ENCODE data around the gene TXNRD3. TPM values are rescaled to one million over a fixed set of nuclear protein-coding genes. Genes with fewer than 3 reads are reported as not detected.
"Not testable (repeated sequence)": the region's sequence is repeated elsewhere in the genome, so short reads cannot be mapped to it uniquely, and the experiment has no call there.

The TXNRD3 gene
- total RNA-seq, 1 donor from 2014 or later, result 1.8 TPM

- H3K27ac Mint-ChIP-seq (ENCODE audit: unreplicated experiment), result no peak overlapping the region
- DNase-seq, result no peak
- H3K36me3 Mint-ChIP-seq (ENCODE audit: unreplicated experiment), result no peaks in the 10 kb centered on the region
- no peak overlapping the region for H3K4me3 Mint-ChIP-seq (ENCODE audit: unreplicated experiment)
- H3K9me3 Mint-ChIP-seq (ENCODE audit: unreplicated experiment), result no peaks in the 10 kb centered on the region
- no peak for TF ChIP-seq CTCF (IDR thresholded peaks at IDR 0.05; ENCODE audit: partially characterized antibody, unreplicated experiment)
- peaks cover 4% of the 10 kb centered on the region for H3K4me1 Mint-ChIP-seq (ENCODE audit: low read depth, unreplicated experiment)
- H3K27me3 Mint-ChIP-seq (ENCODE audit: unreplicated experiment), result no peaks in the 10 kb centered on the region
Observed at GRCh38 chr3:126607214-126607908, 47.6 kb downstream of the TXNRD3 start.

GRCh38 chr3:126606001-126606400, 48.9 kb downstream of the TXNRD3 start:
- Mint-ChIP-seq H3K27ac (ENCODE audit: unreplicated experiment) (no peak overlapping the region), H3K27me3 (ENCODE audit: unreplicated experiment) (no peaks in the 10 kb centered on the region), H3K36me3 (ENCODE audit: unreplicated experiment) (no peaks in the 10 kb centered on the region), H3K4me1 (ENCODE audit: low read depth, unreplicated experiment) (peaks cover 4% of the 10 kb centered on the region), H3K4me3 (ENCODE audit: unreplicated experiment) (no peak overlapping the region), H3K9me3 (ENCODE audit: unreplicated experiment) (no peaks in the 10 kb centered on the region)
- TF ChIP-seq CTCF (IDR thresholded peaks at IDR 0.05; ENCODE audit: partially characterized antibody, unreplicated experiment), result no peak
- no peak for DNase-seq

GRCh38 chr3:126604691-126605090, 50.2 kb downstream of the TXNRD3 start:
- Mint-ChIP-seq H3K4me1 (ENCODE audit: low read depth, unreplicated experiment) (peaks cover 4% of the 10 kb centered on the region), H3K4me3 (ENCODE audit: unreplicated experiment) (no peak overlapping the region), H3K9me3 (ENCODE audit: unreplicated experiment) (no peaks in the 10 kb centered on the region), H3K36me3 (ENCODE audit: unreplicated experiment) (no peaks in the 10 kb centered on the region), H3K27ac (ENCODE audit: unreplicated experiment) (no peak overlapping the region), H3K27me3 (ENCODE audit: unreplicated experiment) (no peaks in the 10 kb centered on the region)
- TF ChIP-seq CTCF (IDR thresholded peaks at IDR 0.05; ENCODE audit: partially characterized antibody, unreplicated experiment), result no peak
- no peak for DNase-seq

GRCh38 chr3:126599101-126599500, 55.8 kb downstream of the TXNRD3 start:
- Mint-ChIP-seq H3K27me3 (ENCODE audit: unreplicated experiment) (no peaks in the 10 kb centered on the region), H3K36me3 (ENCODE audit: unreplicated experiment) (peaks cover 5% of the 10 kb centered on the region), H3K9me3 (ENCODE audit: unreplicated experiment) (no peaks in the 10 kb centered on the region), H3K27ac (ENCODE audit: unreplicated experiment) (no peak overlapping the region), H3K4me3 (ENCODE audit: unreplicated experiment) (no peak overlapping the region), H3K4me1 (ENCODE audit: low read depth, unreplicated experiment) (no peaks in the 10 kb centered on the region)
- DNase-seq, result no peak
- TF ChIP-seq CTCF (IDR thresholded peaks at IDR 0.05; ENCODE audit: partially characterized antibody, unreplicated experiment), result no peak

- H3K4me3 Mint-ChIP-seq (ENCODE audit: unreplicated experiment); H3K36me3 Mint-ChIP-seq (ENCODE audit: unreplicated experiment); H3K4me1 Mint-ChIP-seq (ENCODE audit: low read depth, unreplicated experiment); H3K27me3 Mint-ChIP-seq (ENCODE audit: unreplicated experiment); DNase-seq; H3K9me3 Mint-ChIP-seq (ENCODE audit: unreplicated experiment); H3K27ac Mint-ChIP-seq (ENCODE audit: unreplicated experiment): not testable (repeated sequence)
Observed at GRCh38 chr3:126595479-126595878, 59.4 kb downstream of the TXNRD3 start.

GRCh38 chr3:126591515-126591914, 63.4 kb downstream of the TXNRD3 start:
- not testable (repeated sequence) for H3K9me3 Mint-ChIP-seq (ENCODE audit: unreplicated experiment); H3K27ac Mint-ChIP-seq (ENCODE audit: unreplicated experiment); H3K27me3 Mint-ChIP-seq (ENCODE audit: unreplicated experiment); H3K4me1 Mint-ChIP-seq (ENCODE audit: low read depth, unreplicated experiment); H3K4me3 Mint-ChIP-seq (ENCODE audit: unreplicated experiment); DNase-seq
- H3K36me3 Mint-ChIP-seq (ENCODE audit: unreplicated experiment), result peaks cover 13% of the 10 kb centered on the region
